ENCODE measurements around the gene GTF2H3.

GTF2H3 gene

GRCh38 chr12:123648401-123648800 lies 14.8 kb downstream of the GTF2H3 start:
- DNase-seq, result no peak

GRCh38 chr12:123654129-123654701 lies 20.6 kb downstream of the GTF2H3 start:
- DNase-seq, result no peak

GRCh38 chr12:123655420-123655819 lies 21.8 kb downstream of the GTF2H3 start:
- DNase-seq, result no peak

GRCh38 chr12:123656392-123656791 lies 22.8 kb downstream of the GTF2H3 start:
- no peak for DNase-seq

GRCh38 chr12:123657211-123657610 lies 23.6 kb downstream of the GTF2H3 start:
- DNase-seq, result no peak

- no peak for DNase-seq
Measured at GRCh38 chr12:123659996-123660727, 26.5 kb downstream of the GTF2H3 start.

GRCh38 chr12:123667771-123668170 lies 34.1 kb downstream of the GTF2H3 start:
- no peak for DNase-seq

- peak; percentile 88 for DNase-seq
Measured at GRCh38 chr12:123670882-123671728, 37.5 kb downstream of the GTF2H3 start, which contains the start of gene TCTN2. TSS of gene TCTN2 (plus strand) at chr12:123671113. CDS start at chr12:123671241, 128 bp downstream.

- no peak for DNase-seq
Measured at GRCh38 chr12:123671876-123672275, 38.2 kb downstream of the GTF2H3 start.

- no peak for DNase-seq
Measured at GRCh38 chr12:123675436-123675835, 41.8 kb downstream of the GTF2H3 start.

GRCh38 chr12:123676616-123677320 lies 43.1 kb downstream of the GTF2H3 start:
- DNase-seq, result no peak

GRCh38 chr12:123678981-123679380 lies 45.4 kb downstream of the GTF2H3 start:
- no peak for DNase-seq

- DNase-seq, result no peak
Measured at GRCh38 chr12:123681605-123682004, 48.0 kb downstream of the GTF2H3 start.

- DNase-seq, result no peak
Measured at GRCh38 chr12:123683964-123684363, 50.3 kb downstream of the GTF2H3 start.

- DNase-seq, result no peak
Measured at GRCh38 chr12:123686636-123687190, 53.1 kb downstream of the GTF2H3 start.

GRCh38 chr12:123690191-123690840 lies 56.7 kb downstream of the GTF2H3 start:
- no peak for DNase-seq

GRCh38 chr12:123696207-123696606 lies 62.6 kb downstream of the GTF2H3 start:
- DNase-seq, result no peak

GRCh38 chr12:123696646-123697045 lies 63.0 kb downstream of the GTF2H3 start:
- no peak for DNase-seq

GRCh38 chr12:123705935-123706334 lies 72.3 kb downstream of the GTF2H3 start:
- DNase-seq, result no peak

GRCh38 chr12:123707466-123707865 lies 73.8 kb downstream of the GTF2H3 start:
- DNase-seq, result no peak
